Upper lobe of left lung (tissue), 4 donors: ENCODE measurements around the gene MOAP1.

ENCODE experiments used
- POLR2A ChIP-seq, 4 donors: fragments of 450-650 bp; IDR thresholded peaks; one replicate each; pipeline ENCODE4 v1.5.1; 2016 to 2017; ENCODE audit warnings: antibody characterized with exemption in 4 of 4, mild to moderate bottlenecking in 2 of 4
- TF ChIP-seq, protein P1 (sequence below), 6 experiments: fragments of 450-650 bp in 4 of 6; fragments of 200-600 bp in 2 of 6; sonication (generic) in 2 of 6; IDR thresholded peaks; one replicate each; pipeline ENCODE4 v1.5.1; 2016 to 2019; ENCODE audit warnings: antibody characterized with exemption in 6 of 6

DNA sequence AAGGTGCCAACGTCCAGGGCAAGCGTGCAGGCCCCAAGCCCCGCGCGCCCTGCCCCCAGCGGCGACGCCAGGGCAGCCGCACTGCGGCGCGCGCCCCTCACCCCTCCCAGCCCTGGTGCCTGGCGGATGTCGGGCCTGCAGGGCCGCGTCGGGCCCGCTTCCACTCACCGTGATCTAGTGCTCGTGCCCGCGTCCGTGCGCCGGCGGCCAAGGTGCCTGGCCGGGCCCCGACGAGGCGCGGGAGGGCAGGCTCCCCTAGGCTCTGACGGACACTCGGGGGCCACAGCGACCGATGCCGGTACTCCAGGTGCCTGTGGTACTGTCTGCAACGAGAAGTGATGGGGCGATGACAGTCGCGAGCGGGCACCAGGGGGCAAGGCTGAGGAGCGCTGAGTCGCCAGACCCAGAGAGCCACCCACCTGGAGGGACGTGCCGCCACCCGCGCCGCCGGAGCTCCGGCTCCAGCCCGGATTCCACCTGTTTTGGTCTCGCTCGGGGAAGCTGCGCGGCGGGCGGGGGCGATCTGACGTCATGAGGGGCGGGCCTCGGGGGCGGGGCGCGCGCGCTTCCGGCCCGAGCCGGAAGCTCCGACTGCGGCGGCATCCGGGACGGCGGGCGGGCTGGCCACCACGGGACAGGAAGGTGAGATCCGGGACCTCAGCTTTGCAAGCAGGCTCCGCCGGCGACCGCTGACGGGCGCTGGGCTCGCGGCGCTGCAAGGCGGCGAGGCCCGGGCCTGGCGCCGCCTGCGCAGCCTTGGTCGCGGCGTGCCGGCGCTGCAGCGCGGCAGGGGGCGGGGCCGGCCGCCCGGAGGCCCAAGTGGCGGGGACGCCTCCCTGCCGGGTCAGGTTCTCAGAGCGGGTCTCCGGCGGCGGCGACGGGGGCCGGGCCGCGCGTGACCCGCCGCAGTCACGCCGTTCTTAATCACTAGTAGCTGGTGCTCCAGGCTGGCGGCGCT, at the start of gene MOAP1, which contains the start of gene LYSET:
- TF ChIP-seq, protein P1, sequence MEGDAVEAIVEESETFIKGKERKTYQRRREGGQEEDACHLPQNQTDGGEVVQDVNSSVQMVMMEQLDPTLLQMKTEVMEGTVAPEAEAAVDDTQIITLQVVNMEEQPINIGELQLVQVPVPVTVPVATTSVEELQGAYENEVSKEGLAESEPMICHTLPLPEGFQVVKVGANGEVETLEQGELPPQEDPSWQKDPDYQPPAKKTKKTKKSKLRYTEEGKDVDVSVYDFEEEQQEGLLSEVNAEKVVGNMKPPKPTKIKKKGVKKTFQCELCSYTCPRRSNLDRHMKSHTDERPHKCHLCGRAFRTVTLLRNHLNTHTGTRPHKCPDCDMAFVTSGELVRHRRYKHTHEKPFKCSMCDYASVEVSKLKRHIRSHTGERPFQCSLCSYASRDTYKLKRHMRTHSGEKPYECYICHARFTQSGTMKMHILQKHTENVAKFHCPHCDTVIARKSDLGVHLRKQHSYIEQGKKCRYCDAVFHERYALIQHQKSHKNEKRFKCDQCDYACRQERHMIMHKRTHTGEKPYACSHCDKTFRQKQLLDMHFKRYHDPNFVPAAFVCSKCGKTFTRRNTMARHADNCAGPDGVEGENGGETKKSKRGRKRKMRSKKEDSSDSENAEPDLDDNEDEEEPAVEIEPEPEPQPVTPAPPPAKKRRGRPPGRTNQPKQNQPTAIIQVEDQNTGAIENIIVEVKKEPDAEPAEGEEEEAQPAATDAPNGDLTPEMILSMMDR (IDR thresholded peaks at IDR 0.05): peak; percentile 18 to 70 (median 40)
- TF ChIP-seq POLR2A (IDR thresholded peaks at IDR 0.05): peak in 3 of 4 donors; percentile 65 to 92 (median 89)
